ENCODE results near the gene GUCD1.
A peak's percentile ranks its signal among the peaks of the same experiment; 100 is the strongest.

Gene GUCD1

DNA sequence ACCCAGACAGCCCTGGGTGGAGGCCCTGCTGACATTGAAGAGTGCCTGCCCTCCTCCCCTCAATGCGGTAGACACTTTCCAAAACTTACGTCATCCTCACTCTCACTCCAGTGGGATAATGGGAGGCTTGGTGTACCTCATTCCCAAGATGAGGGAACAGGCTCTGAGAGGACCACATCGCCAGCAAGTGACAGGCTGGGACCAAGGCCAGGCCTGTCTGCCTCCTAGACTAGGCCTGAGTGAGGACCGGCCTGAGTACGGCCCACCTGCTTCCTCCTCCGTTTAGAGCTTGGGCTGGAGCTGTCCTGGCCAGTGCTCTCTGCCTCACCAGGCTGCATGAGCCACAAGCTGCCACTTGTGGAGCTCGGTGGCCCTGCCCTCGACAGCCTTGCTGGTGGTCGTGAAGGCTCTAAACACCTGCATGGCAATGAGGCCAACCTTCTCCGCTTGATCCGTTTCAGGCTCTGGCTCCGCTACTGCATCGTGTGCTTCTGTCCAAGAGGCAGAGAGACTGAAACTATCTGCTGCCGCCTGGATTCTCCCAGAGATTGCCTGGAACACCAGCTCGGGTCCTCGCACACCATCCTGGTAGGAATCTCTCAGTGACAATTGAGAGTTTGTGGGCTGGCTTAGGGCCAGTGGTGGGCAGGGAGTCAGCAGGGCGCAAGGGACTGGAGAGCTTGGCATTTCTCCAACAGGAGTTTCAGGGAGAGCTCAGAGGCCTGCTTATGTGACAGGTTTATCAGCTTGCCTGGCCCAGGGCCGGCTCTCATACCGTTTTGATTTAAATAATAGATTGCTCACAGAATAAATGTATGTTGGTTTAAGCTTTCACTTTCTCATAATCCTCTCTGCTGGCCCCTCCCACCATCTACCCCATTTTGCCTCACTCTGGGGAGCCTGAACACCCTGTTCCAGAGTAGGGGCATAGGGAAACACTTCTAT lies 28.6 kb upstream of the GUCD1 start (continued):
- peak; percentile 99 for TF ChIP-seq PRDM4 (tag by site-specific recombination; IDR thresholded peaks at IDR 0.05)
- no peak for TF ChIP-seq ZNF610 (tag by site-specific recombination; IDR thresholded peaks at IDR 0.05; ENCODE audit: borderline replicate concordance)
- no peak for TF ChIP-seq ZNF362 (tag by site-specific recombination; IDR thresholded peaks at IDR 0.05)
- no peak for TF ChIP-seq ZNF398 (tag by site-specific recombination; IDR thresholded peaks at IDR 0.05)
- peak; percentile 63 for TF ChIP-seq GLIS2 (tag by site-specific recombination; IDR thresholded peaks at IDR 0.05)
- TF ChIP-seq ZSCAN30 (tag by site-specific recombination; IDR thresholded peaks at IDR 0.05), result no peak
- TF ChIP-seq ZNF521 (tag by site-specific recombination; IDR thresholded peaks at IDR 0.05), result no peak
- TF ChIP-seq ZNF600 (tag by site-specific recombination; IDR thresholded peaks at IDR 0.05), result peak; percentile 71
- no peak for TF ChIP-seq ZNF670 (tag by site-specific recombination; IDR thresholded peaks at IDR 0.05; ENCODE audit: low read depth)
- TF ChIP-seq ZIC2 (tag by site-specific recombination; IDR thresholded peaks at IDR 0.05), result peak; percentile 65
- TF ChIP-seq, protein P1, sequence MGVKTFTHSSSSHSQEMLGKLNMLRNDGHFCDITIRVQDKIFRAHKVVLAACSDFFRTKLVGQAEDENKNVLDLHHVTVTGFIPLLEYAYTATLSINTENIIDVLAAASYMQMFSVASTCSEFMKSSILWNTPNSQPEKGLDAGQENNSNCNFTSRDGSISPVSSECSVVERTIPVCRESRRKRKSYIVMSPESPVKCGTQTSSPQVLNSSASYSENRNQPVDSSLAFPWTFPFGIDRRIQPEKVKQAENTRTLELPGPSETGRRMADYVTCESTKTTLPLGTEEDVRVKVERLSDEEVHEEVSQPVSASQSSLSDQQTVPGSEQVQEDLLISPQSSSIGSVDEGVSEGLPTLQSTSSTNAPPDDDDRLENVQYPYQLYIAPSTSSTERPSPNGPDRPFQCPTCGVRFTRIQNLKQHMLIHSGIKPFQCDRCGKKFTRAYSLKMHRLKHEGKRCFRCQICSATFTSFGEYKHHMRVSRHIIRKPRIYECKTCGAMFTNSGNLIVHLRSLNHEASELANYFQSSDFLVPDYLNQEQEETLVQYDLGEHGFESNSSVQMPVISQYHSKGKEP (tag by site-specific recombination; IDR thresholded peaks at IDR 0.05), result peak; percentile 17; the same call in 1 of the 2 replicates
- TF ChIP-seq ZNF248 (tag by site-specific recombination; IDR thresholded peaks at IDR 0.05), result no peak
- TF ChIP-seq, protein P2, sequence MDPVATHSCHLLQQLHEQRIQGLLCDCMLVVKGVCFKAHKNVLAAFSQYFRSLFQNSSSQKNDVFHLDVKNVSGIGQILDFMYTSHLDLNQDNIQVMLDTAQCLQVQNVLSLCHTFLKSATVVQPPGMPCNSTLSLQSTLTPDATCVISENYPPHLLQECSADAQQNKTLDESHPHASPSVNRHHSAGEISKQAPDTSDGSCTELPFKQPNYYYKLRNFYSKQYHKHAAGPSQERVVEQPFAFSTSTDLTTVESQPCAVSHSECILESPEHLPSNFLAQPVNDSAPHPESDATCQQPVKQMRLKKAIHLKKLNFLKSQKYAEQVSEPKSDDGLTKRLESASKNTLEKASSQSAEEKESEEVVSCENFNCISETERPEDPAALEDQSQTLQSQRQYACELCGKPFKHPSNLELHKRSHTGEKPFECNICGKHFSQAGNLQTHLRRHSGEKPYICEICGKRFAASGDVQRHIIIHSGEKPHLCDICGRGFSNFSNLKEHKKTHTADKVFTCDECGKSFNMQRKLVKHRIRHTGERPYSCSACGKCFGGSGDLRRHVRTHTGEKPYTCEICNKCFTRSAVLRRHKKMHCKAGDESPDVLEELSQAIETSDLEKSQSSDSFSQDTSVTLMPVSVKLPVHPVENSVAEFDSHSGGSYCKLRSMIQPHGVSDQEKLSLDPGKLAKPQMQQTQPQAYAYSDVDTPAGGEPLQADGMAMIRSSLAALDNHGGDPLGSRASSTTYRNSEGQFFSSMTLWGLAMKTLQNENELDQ (tag by site-specific recombination; IDR thresholded peaks at IDR 0.05; ENCODE audit: low read depth), result no peak
- no peak for TF ChIP-seq ZNF777 (tag by site-specific recombination; IDR thresholded peaks at IDR 0.05; ENCODE audit: borderline replicate concordance)
- TF ChIP-seq ZSCAN5A (tag by site-specific recombination; IDR thresholded peaks at IDR 0.05), result no peak
- no peak for TF ChIP-seq ZNF433 (tag by site-specific recombination; IDR thresholded peaks at IDR 0.05; ENCODE audit: low read depth)
- no peak for TF ChIP-seq ZNF707 (tag by site-specific recombination; IDR thresholded peaks at IDR 0.05)
- no peak for TF ChIP-seq ZNF530 (tag by site-specific recombination; IDR thresholded peaks at IDR 0.05; ENCODE audit: low read depth)
- TF ChIP-seq ZBTB48 (tag by site-specific recombination; IDR thresholded peaks at IDR 0.05), result peak; percentile 93
- peak; percentile 30; the same call in 1 of the 2 replicates for TF ChIP-seq ZNF561 (tag by site-specific recombination; IDR thresholded peaks at IDR 0.05; ENCODE audit: borderline replicate concordance)
- TF ChIP-seq ZNF202 (tag by site-specific recombination; IDR thresholded peaks at IDR 0.05; ENCODE audit: borderline replicate concordance), result no peak
- no peak for TF ChIP-seq MEIS1 (CRISPR knock-in tag; IDR thresholded peaks at IDR 0.05; ENCODE audit: borderline replicate concordance)
- TF ChIP-seq, protein P3, sequence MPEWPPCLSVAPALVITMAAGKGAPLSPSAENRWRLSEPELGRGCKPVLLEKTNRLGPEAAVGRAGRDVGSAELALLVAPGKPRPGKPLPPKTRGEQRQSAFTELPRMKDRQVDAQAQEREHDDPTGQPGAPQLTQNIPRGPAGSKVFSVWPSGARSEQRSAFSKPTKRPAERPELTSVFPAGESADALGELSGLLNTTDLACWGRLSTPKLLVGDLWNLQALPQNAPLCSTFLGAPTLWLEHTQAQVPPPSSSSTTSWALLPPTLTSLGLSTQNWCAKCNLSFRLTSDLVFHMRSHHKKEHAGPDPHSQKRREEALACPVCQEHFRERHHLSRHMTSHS (tag by site-specific recombination; IDR thresholded peaks at IDR 0.05), result no peak
- peak; percentile 60; the same call in 1 of the 2 replicates for TF ChIP-seq YY2 (tag by site-specific recombination; IDR thresholded peaks at IDR 0.05)
- TF ChIP-seq GLIS1 (tag by site-specific recombination; IDR thresholded peaks at IDR 0.05), result peak; percentile 74
- no peak for TF ChIP-seq SP2 (tag by site-specific recombination; IDR thresholded peaks at IDR 0.05)
- no peak for TF ChIP-seq GLI2 (tag by site-specific recombination; IDR thresholded peaks at IDR 0.05; ENCODE audit: borderline replicate concordance, low read depth)
